HL-60 (cell line): Measurements from ENCODE around the gene PRDX4.
"Not testable (repeated sequence)": the region's sequence is repeated elsewhere in the genome, so short reads cannot be mapped to it uniquely, and the experiment has no call there.

ENCODE experiments used
- DNase-seq, 2 experiments: peaks; one replicate each; pipeline ENCODE4 v3.0.0-alpha.2; 2010 to 2020; ENCODE audit warnings: low read depth in 1 of 2, low spot score in 1 of 2
- H3K27ac ChIP-seq: fragments of 250-450 bp; sonication (Bioruptor Pico); replicated peaks from 2 replicates; pipeline ENCODE4 v1.5.1; 2020; ENCODE audit warnings: mild to moderate bottlenecking, moderate library complexity
- H3K27me3 ChIP-seq: fragments of 250-450 bp; sonication (Bioruptor Pico); 2 replicates; pipeline ENCODE4 v1.5.1; 2021; ENCODE audit warnings: mild to moderate bottlenecking, moderate library complexity; ENCODE audit not compliant: insufficient read depth, poor library complexity, severe bottlenecking
- H3K4me3 ChIP-seq: replicated peaks from 2 replicates; pipeline ENCODE4 v1.5.1; 2011; ENCODE audit warnings: mild to moderate bottlenecking, control low read depth, low read length; ENCODE audit not compliant: insufficient read depth
- GABPA ChIP-seq: IDR thresholded peaks from 2 replicates; pipeline ENCODE4 v1.6.1; 2012; ENCODE audit warnings: low read depth
- POLR2AphosphoS5 ChIP-seq: IDR thresholded peaks from 2 replicates; pipeline ENCODE4 v1.6.1; 2012; ENCODE audit warnings: low read depth
- SPI1 ChIP-seq: IDR thresholded peaks from 2 replicates; pipeline ENCODE4 v1.6.1; 2012; ENCODE audit warnings: low read depth, mild to moderate bottlenecking, borderline replicate concordance
- TF ChIP-seq, protein P1 (sequence below): IDR thresholded peaks from one replicate; pipeline ENCODE4 v1.5.1; 2011; ENCODE audit warnings: low read length, control low read depth, inconsistent platforms; ENCODE audit not compliant: insufficient read depth
- TF ChIP-seq, protein P2 (sequence below): IDR thresholded peaks from 2 replicates; pipeline ENCODE4 v1.6.1; 2012; ENCODE audit warnings: low read depth; ENCODE audit not compliant: insufficient replicate concordance

Gene PRDX4

DNA sequence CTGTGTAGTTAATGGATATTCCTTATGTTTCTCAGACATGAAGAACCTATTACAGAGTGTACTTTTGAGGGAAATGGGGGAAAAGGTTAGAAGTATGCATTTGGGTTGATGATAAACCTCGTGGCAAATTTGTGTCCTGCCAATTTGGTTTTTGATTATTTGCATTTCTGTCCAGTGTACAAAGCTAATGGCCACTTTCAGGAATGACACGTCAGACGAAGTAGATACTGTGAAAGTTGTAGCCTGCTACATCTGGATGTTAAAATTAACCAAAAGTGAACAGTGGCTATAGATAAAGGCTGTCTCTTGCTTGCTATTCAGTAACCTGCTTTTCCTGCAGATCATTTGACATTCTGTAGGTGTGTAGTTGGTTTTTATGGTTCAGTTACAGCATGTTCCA lies 1.0 kb downstream of the PRDX4 start:
- no peak for DNase-seq
- Histone ChIP-seq H3K4me3 (peak overlapping the region; percentile 71), H3K27ac (peak overlapping the region; percentile 85)

DNA sequence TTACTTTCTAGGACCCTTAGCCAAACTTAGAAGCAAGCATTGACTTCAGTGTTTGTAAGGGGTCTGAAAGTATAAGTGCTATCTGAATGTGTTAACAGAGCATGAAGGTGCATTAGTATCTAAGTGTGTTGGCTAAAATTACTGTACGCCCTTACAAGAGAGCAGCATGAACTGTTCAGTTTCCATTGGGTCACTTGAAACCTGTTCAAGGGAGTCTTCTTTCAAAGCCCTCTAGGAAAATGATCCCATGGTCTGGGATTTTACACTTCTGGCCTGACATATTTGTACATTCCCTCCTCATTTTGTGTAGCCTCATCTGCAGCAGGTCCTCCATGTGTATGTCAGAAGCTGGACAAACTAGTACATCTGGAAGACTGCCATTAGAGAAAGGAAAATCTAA lies 3.2 kb downstream of the PRDX4 start:
- TF ChIP-seq, protein P1, sequence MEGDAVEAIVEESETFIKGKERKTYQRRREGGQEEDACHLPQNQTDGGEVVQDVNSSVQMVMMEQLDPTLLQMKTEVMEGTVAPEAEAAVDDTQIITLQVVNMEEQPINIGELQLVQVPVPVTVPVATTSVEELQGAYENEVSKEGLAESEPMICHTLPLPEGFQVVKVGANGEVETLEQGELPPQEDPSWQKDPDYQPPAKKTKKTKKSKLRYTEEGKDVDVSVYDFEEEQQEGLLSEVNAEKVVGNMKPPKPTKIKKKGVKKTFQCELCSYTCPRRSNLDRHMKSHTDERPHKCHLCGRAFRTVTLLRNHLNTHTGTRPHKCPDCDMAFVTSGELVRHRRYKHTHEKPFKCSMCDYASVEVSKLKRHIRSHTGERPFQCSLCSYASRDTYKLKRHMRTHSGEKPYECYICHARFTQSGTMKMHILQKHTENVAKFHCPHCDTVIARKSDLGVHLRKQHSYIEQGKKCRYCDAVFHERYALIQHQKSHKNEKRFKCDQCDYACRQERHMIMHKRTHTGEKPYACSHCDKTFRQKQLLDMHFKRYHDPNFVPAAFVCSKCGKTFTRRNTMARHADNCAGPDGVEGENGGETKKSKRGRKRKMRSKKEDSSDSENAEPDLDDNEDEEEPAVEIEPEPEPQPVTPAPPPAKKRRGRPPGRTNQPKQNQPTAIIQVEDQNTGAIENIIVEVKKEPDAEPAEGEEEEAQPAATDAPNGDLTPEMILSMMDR = no peak
- TF ChIP-seq GABPA (no peak), SPI1 (no peak), POLR2AphosphoS5 (no peak)
- TF ChIP-seq, protein P2, sequence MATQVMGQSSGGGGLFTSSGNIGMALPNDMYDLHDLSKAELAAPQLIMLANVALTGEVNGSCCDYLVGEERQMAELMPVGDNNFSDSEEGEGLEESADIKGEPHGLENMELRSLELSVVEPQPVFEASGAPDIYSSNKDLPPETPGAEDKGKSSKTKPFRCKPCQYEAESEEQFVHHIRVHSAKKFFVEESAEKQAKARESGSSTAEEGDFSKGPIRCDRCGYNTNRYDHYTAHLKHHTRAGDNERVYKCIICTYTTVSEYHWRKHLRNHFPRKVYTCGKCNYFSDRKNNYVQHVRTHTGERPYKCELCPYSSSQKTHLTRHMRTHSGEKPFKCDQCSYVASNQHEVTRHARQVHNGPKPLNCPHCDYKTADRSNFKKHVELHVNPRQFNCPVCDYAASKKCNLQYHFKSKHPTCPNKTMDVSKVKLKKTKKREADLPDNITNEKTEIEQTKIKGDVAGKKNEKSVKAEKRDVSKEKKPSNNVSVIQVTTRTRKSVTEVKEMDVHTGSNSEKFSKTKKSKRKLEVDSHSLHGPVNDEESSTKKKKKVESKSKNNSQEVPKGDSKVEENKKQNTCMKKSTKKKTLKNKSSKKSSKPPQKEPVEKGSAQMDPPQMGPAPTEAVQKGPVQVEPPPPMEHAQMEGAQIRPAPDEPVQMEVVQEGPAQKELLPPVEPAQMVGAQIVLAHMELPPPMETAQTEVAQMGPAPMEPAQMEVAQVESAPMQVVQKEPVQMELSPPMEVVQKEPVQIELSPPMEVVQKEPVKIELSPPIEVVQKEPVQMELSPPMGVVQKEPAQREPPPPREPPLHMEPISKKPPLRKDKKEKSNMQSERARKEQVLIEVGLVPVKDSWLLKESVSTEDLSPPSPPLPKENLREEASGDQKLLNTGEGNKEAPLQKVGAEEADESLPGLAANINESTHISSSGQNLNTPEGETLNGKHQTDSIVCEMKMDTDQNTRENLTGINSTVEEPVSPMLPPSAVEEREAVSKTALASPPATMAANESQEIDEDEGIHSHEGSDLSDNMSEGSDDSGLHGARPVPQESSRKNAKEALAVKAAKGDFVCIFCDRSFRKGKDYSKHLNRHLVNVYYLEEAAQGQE = no peak
- no peak overlapping the region for H3K27ac ChIP-seq
- DNase-seq = no peak
- H3K4me3 ChIP-seq = no peak overlapping the region
- no peaks in the 10 kb centered on the region for H3K27me3 ChIP-seq

More for the DNA sequence above, 1.0 kb downstream of the PRDX4 start:
- no peaks in the 10 kb centered on the region for H3K27me3 ChIP-seq
- TF ChIP-seq, protein P1 = no peak
- TF ChIP-seq SPI1 (no peak), POLR2AphosphoS5 (no peak), GABPA (no peak)
- TF ChIP-seq, protein P2 = no peak

DNA sequence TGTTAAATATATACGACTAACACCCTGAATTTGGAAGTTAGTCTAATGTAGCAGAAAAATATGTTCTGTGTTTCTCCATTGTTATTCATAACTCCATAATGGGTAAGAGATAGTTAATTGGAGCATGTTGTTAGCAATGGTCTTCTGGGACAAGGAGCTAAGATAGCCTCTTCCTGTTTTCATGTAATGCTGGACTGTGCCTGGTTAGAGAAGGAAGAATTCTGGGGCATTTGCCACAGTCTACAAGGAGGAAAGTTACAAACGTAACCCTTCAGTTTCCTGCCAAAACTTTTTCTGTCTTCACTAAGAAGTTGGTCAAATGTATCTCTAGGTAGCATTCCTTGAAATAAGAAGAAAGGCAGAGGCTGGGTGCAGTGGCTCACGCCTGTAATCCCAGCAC lies 5.8 kb downstream of the PRDX4 start:
- Histone ChIP-seq H3K27me3 (no peaks in the 10 kb centered on the region), H3K27ac (no peak overlapping the region), H3K4me3 (no peak overlapping the region)
- DNase-seq = no peak
- TF ChIP-seq, protein P1 = no peak
- no peak for TF ChIP-seq GABPA
- TF ChIP-seq, protein P2 = no peak
- no peak for TF ChIP-seq POLR2AphosphoS5
- TF ChIP-seq SPI1 = peak; percentile 12; the same call in 1 of the 2 replicates

DNA sequence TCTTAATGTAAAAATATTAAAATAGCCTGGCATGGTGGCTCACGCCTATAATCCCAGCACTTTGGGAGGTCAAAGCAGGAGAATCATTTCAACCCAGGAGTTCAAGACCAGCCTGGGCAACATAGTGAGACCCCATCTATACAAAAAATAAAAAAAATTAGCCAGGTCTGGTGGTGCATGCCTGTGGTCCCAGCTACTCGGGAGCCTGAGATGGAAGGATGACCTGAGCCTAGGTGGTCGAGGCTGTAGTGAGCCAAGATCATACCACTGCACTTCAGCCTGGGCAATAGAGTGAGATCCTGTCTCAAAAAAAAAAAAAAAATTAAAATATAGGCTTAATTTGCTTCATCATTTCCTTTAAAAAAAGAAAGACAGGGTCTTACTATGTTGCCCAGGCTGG lies 9.2 kb downstream of the PRDX4 start:
- H3K27me3 ChIP-seq, H3K4me3 ChIP-seq, DNase-seq, H3K27ac ChIP-seq: not testable (repeated sequence)
